Measurements from ENCODE around the gene PCDHGA7.
"Not testable (repeated sequence)": the region's sequence is repeated elsewhere in the genome, so short reads cannot be mapped to it uniquely, and the experiment has no call there.

The PCDHGA7 gene

DNA sequence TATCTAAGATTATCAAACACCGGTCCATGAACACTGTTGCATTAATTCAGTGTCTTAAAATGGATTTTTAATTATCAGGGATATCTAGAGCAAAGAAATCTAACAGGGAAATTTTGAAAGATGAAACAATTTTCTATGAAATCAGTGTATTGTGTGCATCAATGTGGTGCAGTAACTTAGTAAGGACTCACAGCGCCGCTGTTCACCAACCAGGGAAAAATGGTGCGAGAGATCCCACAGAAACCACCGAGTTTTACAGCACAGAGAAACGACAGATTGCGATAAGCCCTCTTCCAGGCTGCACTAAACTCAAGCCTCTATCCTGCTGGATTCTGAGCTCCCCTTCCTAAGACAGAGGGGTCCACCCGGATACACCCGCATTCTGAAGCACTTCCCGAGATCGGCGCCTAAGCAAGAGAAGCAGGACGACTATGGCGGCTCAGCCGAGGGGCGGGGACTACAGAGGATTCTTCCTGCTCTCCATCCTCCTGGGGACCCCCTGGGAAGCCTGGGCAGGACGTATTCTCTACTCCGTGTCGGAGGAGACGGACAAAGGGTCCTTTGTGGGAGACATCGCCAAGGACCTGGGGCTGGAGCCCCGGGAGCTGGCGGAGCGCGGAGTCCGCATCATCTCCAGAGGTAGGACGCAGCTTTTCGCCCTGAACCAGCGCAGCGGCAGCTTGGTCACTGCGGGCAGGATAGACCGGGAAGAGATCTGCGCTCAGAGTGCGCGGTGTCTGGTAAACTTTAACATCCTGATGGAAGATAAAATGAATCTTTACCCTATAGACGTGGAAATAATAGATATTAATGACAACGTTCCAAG is at the start of gene PCDHGA7:
TSS of gene PCDHGA7 (plus strand) at position 274 of the 826 bp plus-strand sequence. CDS start at position 432, 158 bp downstream.
- Histone ChIP-seq H3K4me3 (ENCODE audit: low read length in 2 of 2) (peak within 1 kb of the TSS; percentile 5 to 29), H3K9ac (ENCODE audit: low read depth in 1 of 2, low read length in 2 of 2) (no peak within 1 kb of the TSS), H3K27me3 (ENCODE audit: control insufficient read depth in 2 of 2, insufficient read depth in 2 of 2, low read length in 2 of 2) (no peaks in the 10 kb centered on the region), H3K9me3 (ENCODE audit: control insufficient read depth in 2 of 2, low read length in 2 of 2) (peaks cover 0 to 23% of the 10 kb centered on the region in 2 donors), H3K27ac (ENCODE audit: low read depth in 2 of 2, low read length in 2 of 2) (no peak within 1 kb of the TSS), H3K36me3 (ENCODE audit: control insufficient read depth in 2 of 2, insufficient read depth in 2 of 2, low read length in 2 of 2) (no peaks in the 10 kb centered on the region), H3K4me1 (ENCODE audit: control insufficient read depth in 2 of 2, insufficient read depth in 2 of 2, low read length in 2 of 2) (no peaks in the 10 kb centered on the region)

DNA sequence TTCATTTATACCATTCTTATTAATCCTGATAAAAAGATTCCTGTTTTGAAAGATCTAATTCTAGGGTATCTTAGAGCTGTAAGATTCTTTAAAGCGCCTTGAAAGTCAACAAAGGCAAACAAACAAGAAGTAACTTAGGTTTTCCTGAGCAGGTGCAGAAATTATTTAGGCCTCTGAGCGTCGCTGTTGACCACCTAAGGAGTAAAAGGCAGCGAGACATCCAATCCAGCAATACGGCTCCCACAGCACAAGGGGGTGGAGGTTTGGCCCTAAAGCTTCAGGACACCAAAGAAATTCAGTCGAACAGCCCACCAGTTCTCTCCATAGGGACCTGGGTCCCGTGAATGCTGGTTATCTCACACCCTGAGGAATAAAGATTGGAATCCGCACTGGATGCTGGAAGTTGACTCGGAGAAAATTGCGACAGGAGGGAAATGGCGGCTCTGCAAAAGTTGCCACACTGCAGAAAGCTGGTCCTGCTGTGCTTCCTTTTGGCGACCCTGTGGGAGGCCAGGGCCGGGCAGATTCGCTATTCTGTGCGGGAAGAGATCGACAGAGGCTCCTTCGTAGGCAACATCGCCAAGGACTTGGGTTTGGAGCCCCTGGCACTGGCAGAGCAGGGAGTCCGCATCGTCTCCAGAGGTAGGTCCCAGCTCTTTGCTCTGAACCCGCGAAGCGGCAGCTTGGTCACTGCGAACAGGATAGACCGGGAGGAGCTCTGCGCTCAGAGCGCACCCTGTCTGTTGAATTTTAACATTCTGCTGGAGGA is 43.8 kb upstream of the PCDHGA7 start, which contains the start of gene PCDHGA2:
TSS of gene PCDHGA2 (plus strand) at position 223 of the 769 bp plus-strand sequence.
- Histone ChIP-seq H3K36me3 (ENCODE audit: control insufficient read depth in 2 of 2, insufficient read depth in 2 of 2, low read length in 2 of 2) (no peaks in the 10 kb centered on the region), H3K27me3 (ENCODE audit: control insufficient read depth in 2 of 2, insufficient read depth in 2 of 2, low read length in 2 of 2) (no peaks in the 10 kb centered on the region), H3K9ac (ENCODE audit: low read depth in 1 of 2, low read length in 2 of 2) (no peak within 1 kb of the TSS), H3K4me3 (ENCODE audit: low read length in 2 of 2) (peak within 1 kb of the TSS; percentile 10 to 39), H3K27ac (ENCODE audit: low read depth in 2 of 2, low read length in 2 of 2) (no peak within 1 kb of the TSS), H3K9me3 (ENCODE audit: control insufficient read depth in 2 of 2, low read length in 2 of 2) (peaks cover 19 to 22% of the 10 kb centered on the region in 2 donors), H3K4me1 (ENCODE audit: control insufficient read depth in 2 of 2, insufficient read depth in 2 of 2, low read length in 2 of 2) (no peaks in the 10 kb centered on the region)

DNA sequence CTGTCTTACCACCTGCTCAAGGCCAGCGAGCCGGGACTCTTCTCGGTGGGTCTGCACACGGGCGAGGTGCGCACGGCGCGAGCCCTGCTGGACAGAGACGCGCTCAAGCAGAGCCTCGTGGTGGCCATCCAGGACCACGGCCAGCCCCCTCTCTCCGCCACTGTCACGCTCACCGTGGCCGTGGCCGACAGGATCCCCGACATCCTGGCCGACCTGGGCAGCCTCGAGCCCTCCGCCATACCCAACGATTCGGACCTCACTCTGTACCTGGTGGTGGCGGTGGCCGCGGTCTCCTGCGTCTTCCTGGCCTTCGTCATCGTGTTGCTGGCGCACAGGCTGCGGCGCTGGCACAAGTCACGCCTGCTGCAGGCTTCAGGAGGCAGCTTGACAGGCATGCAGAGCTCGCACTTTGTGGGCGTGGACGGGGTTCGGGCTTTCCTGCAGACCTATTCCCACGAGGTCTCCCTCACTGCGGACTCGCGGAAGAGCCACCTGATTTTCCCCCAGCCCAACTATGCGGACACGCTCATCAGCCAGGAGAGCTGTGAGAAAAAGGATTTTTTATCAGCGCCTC is 41.7 kb upstream of the PCDHGA7 start:
- H3K9me3 ChIP-seq (ENCODE audit: control insufficient read depth in 2 of 2, low read length in 2 of 2), result peaks cover 27 to 32% of the 10 kb centered on the region in 2 donors
- not testable (repeated sequence) for H3K27me3 ChIP-seq (ENCODE audit: control insufficient read depth in 2 of 2, insufficient read depth in 2 of 2, low read length in 2 of 2); H3K36me3 ChIP-seq (ENCODE audit: control insufficient read depth in 2 of 2, insufficient read depth in 2 of 2, low read length in 2 of 2); H3K27ac ChIP-seq (ENCODE audit: low read depth in 2 of 2, low read length in 2 of 2); H3K9ac ChIP-seq (ENCODE audit: low read depth in 1 of 2, low read length in 2 of 2); H3K4me3 ChIP-seq (ENCODE audit: low read length in 2 of 2); H3K4me1 ChIP-seq (ENCODE audit: control insufficient read depth in 2 of 2, insufficient read depth in 2 of 2, low read length in 2 of 2)

DNA sequence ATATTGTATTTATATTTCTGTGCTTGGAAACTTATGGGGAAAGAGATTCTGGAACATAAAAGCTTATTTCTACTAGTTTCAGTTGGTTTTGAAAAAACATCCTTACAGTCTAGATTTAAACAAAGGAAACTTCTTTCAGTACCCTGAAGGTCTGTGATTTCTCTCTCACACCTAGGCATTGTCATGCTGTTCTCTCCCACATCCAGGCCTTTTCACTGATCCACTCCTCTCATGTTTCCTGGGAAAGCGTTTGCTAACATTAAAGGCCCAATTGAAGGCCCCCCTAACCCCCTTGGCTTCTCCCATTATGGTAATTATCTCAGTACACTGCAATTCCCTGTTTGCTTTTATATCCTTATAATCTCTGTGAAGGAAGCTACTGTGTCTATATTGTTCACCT is 39.8 kb upstream of the PCDHGA7 start:
- Histone ChIP-seq H3K9ac (ENCODE audit: low read depth in 1 of 2, low read length in 2 of 2) (no peak overlapping the region), H3K36me3 (ENCODE audit: control insufficient read depth in 2 of 2, insufficient read depth in 2 of 2, low read length in 2 of 2) (no peaks in the 10 kb centered on the region), H3K4me3 (ENCODE audit: low read length in 2 of 2) (no peak overlapping the region), H3K27me3 (ENCODE audit: control insufficient read depth in 2 of 2, insufficient read depth in 2 of 2, low read length in 2 of 2) (no peaks in the 10 kb centered on the region), H3K27ac (ENCODE audit: low read depth in 2 of 2, low read length in 2 of 2) (no peak overlapping the region), H3K4me1 (ENCODE audit: control insufficient read depth in 2 of 2, insufficient read depth in 2 of 2, low read length in 2 of 2) (no peaks in the 10 kb centered on the region), H3K9me3 (ENCODE audit: control insufficient read depth in 2 of 2, low read length in 2 of 2) (peaks cover 27 to 32% of the 10 kb centered on the region in 2 donors)

DNA sequence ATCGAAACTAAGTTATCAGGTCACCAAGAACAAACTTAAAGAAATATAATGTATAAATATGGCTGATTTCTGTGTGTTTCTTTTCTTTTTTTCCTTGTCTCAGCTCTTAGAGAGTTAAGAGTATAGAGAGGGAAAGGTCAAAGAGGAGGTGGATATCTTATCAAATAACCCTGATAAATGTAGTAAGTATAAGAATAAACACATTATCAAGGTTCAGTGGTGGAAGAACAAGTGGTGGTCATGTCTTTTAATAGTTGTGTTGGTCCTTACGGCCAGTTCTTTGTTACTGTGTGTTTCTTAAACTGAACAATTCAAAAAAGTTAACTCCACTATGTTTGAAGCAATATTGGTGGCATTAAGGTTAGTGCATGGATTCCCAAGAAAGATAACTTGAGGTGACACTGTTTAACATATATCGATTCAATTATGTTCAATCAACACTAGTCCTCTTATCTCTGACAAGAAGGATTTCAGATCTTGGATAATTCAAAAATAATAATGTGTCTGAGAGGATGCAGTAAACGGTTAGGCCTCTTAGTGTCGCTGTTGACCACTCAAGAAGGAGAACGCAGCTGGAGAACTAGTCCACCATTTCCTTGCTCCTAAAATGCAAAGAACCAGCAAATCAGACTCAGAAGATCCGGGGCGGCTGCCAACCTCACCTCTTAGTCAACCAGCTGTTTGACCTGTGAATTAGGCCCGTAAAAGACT is 39.1 kb upstream of the PCDHGA7 start, which contains the start of gene PCDHGA3:
TSS of gene PCDHGA3 (plus strand) at position 588 of the 711 bp plus-strand sequence. CDS start 205 bp downstream, outside the sequence.
- Histone ChIP-seq H3K9me3 (ENCODE audit: control insufficient read depth in 2 of 2, low read length in 2 of 2) (peaks cover 27 to 32% of the 10 kb centered on the region in 2 donors), H3K36me3 (ENCODE audit: control insufficient read depth in 2 of 2, insufficient read depth in 2 of 2, low read length in 2 of 2) (no peaks in the 10 kb centered on the region), H3K27me3 (ENCODE audit: control insufficient read depth in 2 of 2, insufficient read depth in 2 of 2, low read length in 2 of 2) (no peaks in the 10 kb centered on the region), H3K27ac (ENCODE audit: low read depth in 2 of 2, low read length in 2 of 2) (no peak within 1 kb of the TSS), H3K4me1 (ENCODE audit: control insufficient read depth in 2 of 2, insufficient read depth in 2 of 2, low read length in 2 of 2) (no peaks in the 10 kb centered on the region), H3K4me3 (ENCODE audit: low read length in 2 of 2) (peak within 1 kb of the TSS; percentile 5 to 19), H3K9ac (ENCODE audit: low read depth in 1 of 2, low read length in 2 of 2) (no peak within 1 kb of the TSS)

DNA sequence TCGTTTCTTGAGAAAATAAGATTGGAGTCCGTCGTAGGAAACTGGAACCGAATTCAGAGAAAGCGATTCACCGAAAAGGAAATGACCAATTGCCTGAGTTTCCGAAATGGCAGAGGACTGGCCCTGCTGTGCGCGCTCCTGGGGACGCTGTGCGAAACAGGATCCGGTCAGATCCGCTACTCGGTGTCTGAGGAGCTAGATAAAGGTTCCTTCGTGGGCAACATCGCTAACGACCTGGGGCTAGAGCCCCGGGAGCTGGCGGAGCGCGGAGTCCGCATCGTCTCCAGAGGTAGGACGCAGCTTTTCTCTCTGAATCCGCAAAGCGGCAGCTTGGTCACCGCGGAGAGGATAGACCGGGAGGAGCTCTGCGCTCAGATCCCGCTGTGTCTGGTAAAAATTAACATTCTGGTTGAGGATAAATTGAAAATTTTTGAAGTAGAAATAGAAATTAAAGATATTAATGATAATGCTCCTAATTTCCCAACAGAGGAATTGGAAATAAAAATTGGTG is 38.5 kb upstream of the PCDHGA7 start:
- no peaks in the 10 kb centered on the region for H3K4me1 ChIP-seq (ENCODE audit: control insufficient read depth in 2 of 2, insufficient read depth in 2 of 2, low read length in 2 of 2)
- no peaks in the 10 kb centered on the region for H3K36me3 ChIP-seq (ENCODE audit: control insufficient read depth in 2 of 2, insufficient read depth in 2 of 2, low read length in 2 of 2)
- peak overlapping the region; percentile 5 to 19 for H3K4me3 ChIP-seq (ENCODE audit: low read length in 2 of 2)
- H3K9me3 ChIP-seq (ENCODE audit: control insufficient read depth in 2 of 2, low read length in 2 of 2), result peaks cover 22 to 30% of the 10 kb centered on the region in 2 donors
- no peak overlapping the region for H3K9ac ChIP-seq (ENCODE audit: low read depth in 1 of 2, low read length in 2 of 2)
- no peak overlapping the region for H3K27ac ChIP-seq (ENCODE audit: low read depth in 2 of 2, low read length in 2 of 2)
- no peaks in the 10 kb centered on the region for H3K27me3 ChIP-seq (ENCODE audit: control insufficient read depth in 2 of 2, insufficient read depth in 2 of 2, low read length in 2 of 2)

DNA sequence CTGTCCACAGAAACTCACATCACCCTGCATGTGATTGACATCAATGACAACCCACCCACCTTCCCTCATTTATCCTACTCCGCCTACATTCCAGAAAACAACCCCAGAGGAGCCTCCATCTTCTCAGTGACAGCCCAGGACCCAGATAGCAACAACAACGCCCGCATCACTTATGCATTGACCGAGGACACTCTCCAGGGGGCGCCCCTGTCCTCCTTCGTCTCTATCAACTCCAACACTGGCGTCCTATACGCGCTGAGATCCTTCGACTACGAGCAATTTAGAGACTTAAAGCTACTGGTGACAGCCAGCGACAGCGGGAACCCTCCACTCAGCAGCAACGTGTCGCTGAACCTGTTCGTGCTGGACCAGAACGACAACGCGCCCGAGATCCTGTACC is 37.2 kb upstream of the PCDHGA7 start:
- Histone ChIP-seq H3K9ac (ENCODE audit: low read depth in 1 of 2, low read length in 2 of 2) (no peak overlapping the region), H3K4me1 (ENCODE audit: control insufficient read depth in 2 of 2, insufficient read depth in 2 of 2, low read length in 2 of 2) (no peaks in the 10 kb centered on the region), H3K4me3 (ENCODE audit: low read length in 2 of 2) (no peak overlapping the region), H3K9me3 (ENCODE audit: control insufficient read depth in 2 of 2, low read length in 2 of 2) (peaks cover 12 to 23% of the 10 kb centered on the region in 2 donors), H3K36me3 (ENCODE audit: control insufficient read depth in 2 of 2, insufficient read depth in 2 of 2, low read length in 2 of 2) (no peaks in the 10 kb centered on the region), H3K27ac (ENCODE audit: low read depth in 2 of 2, low read length in 2 of 2) (no peak overlapping the region), H3K27me3 (ENCODE audit: control insufficient read depth in 2 of 2, insufficient read depth in 2 of 2, low read length in 2 of 2) (no peaks in the 10 kb centered on the region)

DNA sequence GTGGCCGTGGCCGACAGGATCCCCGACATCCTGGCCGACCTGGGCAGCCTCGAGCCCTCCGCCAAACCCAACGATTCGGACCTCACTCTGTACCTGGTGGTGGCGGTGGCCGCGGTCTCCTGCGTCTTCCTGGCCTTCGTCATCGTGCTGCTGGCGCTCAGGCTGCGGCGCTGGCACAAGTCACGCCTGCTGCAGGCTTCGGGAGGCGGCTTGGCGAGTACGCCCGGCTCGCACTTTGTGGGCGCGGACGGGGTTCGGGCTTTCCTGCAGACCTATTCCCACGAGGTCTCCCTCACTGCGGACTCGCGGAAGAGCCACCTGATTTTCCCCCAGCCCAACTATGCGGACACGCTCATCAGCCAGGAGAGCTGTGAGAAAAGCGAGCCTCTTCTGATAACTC is 36.5 kb upstream of the PCDHGA7 start:
- H3K4me3 ChIP-seq (ENCODE audit: low read length in 2 of 2); H3K4me1 ChIP-seq (ENCODE audit: control insufficient read depth in 2 of 2, insufficient read depth in 2 of 2, low read length in 2 of 2); H3K9ac ChIP-seq (ENCODE audit: low read depth in 1 of 2, low read length in 2 of 2); H3K27ac ChIP-seq (ENCODE audit: low read depth in 2 of 2, low read length in 2 of 2); H3K27me3 ChIP-seq (ENCODE audit: control insufficient read depth in 2 of 2, insufficient read depth in 2 of 2, low read length in 2 of 2); H3K36me3 ChIP-seq (ENCODE audit: control insufficient read depth in 2 of 2, insufficient read depth in 2 of 2, low read length in 2 of 2): not testable (repeated sequence)
- peaks cover 12 to 26% of the 10 kb centered on the region in 2 donors for H3K9me3 ChIP-seq (ENCODE audit: control insufficient read depth in 2 of 2, low read length in 2 of 2)

DNA sequence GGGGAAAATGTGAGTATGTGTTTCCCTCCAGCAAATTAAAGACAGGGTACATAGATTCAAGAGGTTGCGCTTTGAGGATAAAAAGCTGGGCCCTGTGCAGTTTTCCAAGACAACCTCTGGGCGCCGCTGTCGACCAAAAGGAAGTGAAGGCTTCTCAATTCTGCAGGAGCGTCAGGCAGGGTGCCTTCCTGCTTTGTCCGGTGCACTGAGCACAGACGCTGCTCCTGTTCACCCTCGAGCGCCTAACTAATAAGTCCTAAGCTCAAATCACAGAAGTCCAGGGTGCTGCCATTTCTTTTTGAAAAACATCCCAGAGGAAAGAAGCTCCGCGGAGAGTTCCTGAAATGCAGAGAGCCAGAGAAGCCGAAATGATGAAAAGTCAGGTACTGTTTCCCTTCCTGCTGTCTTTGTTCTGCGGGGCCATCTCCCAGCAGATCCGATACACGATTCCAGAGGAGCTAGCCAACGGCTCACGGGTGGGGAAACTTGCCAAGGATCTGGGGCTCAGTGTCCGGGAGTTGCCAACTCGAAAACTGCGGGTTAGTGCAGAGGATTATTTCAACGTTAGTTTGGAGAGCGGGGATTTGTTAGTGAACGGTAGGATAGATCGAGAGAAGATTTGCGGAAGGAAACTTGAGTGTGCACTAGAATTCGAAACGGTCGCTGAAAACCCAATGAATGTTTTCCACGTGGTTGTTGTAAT is 32.5 kb upstream of the PCDHGA7 start, which contains the start of gene PCDHGB1:
TSS of gene PCDHGB1 (plus strand) at position 183 of the 703 bp plus-strand sequence. CDS start at position 345, 162 bp downstream.
- H3K4me3 ChIP-seq (ENCODE audit: low read length in 2 of 2), result peak within 1 kb of the TSS in 1 of 2 donors; percentile 56
- H3K9me3 ChIP-seq (ENCODE audit: control insufficient read depth in 2 of 2, low read length in 2 of 2), result peaks cover 4 to 19% of the 10 kb centered on the region in 2 donors
- no peak within 1 kb of the TSS for H3K9ac ChIP-seq (ENCODE audit: low read depth in 1 of 2, low read length in 2 of 2)
- no peaks in the 10 kb centered on the region for H3K36me3 ChIP-seq (ENCODE audit: control insufficient read depth in 2 of 2, insufficient read depth in 2 of 2, low read length in 2 of 2)
- H3K27me3 ChIP-seq (ENCODE audit: control insufficient read depth in 2 of 2, insufficient read depth in 2 of 2, low read length in 2 of 2), result no peaks in the 10 kb centered on the region
- H3K4me1 ChIP-seq (ENCODE audit: control insufficient read depth in 2 of 2, insufficient read depth in 2 of 2, low read length in 2 of 2), result no peaks in the 10 kb centered on the region
- no peak within 1 kb of the TSS for H3K27ac ChIP-seq (ENCODE audit: low read depth in 2 of 2, low read length in 2 of 2)
